SW 1271 (cell line): ENCODE measurements around the gene CT45A8.
"Not testable (repeated sequence)": the region's sequence is repeated elsewhere in the genome, so short reads cannot be mapped to it uniquely, and the experiment has no call there.

Experiments used
- DNase-seq, 2 experiments: peaks; one replicate each; lab custom pipeline; 2025; lab: John Stamatoyannopoulos, UW

Gene CT45A8

GRCh38 chrX:135854438-135854837 lies at the start of gene CT45A8:
Gene CT45A8 (minus strand): TSS chrX:135854538. CDS start chrX:135850783, 3,755 bp downstream.
- not testable (repeated sequence) for DNase-seq

GRCh38 chrX:135893294-135893817 lies 39.0 kb upstream of the CT45A8 start, which contains the start of the genes CT45A10 and SAGE1:
Gene CT45A10 (minus strand): TSS chrX:135893444. CDS start chrX:135885344, 8,100 bp downstream.
Gene SAGE1 (plus strand): TSS chrX:135893716. CDS start chrX:135896243, 2,527 bp downstream.
- no peak for DNase-seq

GRCh38 chrX:135892781-135893180 lies 38.4 kb upstream of the CT45A8 start:
- DNase-seq = no peak

GRCh38 chrX:135890087-135890585 lies 35.8 kb upstream of the CT45A8 start:
- no peak for DNase-seq

- DNase-seq = peak in 1 of 2 experiments; percentile 1
These were observed 34.6 kb upstream of the CT45A8 start for GRCh38 chrX:135888976-135889375.

- DNase-seq = not testable (repeated sequence)
These were observed 33.9 kb upstream of the CT45A8 start for GRCh38 chrX:135888230-135888629.

- not testable (repeated sequence) for DNase-seq
These were observed 28.4 kb upstream of the CT45A8 start for GRCh38 chrX:135882741-135883140.

GRCh38 chrX:135871712-135872111 lies 17.4 kb upstream of the CT45A8 start, which contains the start of gene CT45A9:
Gene CT45A9 (minus strand): TSS chrX:135871812. CDS start chrX:135868061, 3,751 bp downstream.
- DNase-seq = not testable (repeated sequence)

GRCh38 chrX:135837180-135837579 lies 17.2 kb downstream of the CT45A8 start, which contains the start of gene CT45A7:
Gene CT45A7 (minus strand): TSS chrX:135837280. CDS start chrX:135833533, 3,747 bp downstream.
- not testable (repeated sequence) for DNase-seq

GRCh38 chrX:135819912-135820311 lies 34.4 kb downstream of the CT45A8 start, which contains the start of gene CT45A2:
Gene CT45A2 (minus strand): TSS chrX:135820012. CDS start chrX:135816265, 3,747 bp downstream.
- not testable (repeated sequence) for DNase-seq

GRCh38 chrX:135802687-135803086 lies 51.7 kb downstream of the CT45A8 start, which contains the start of gene CT45A6:
Gene CT45A6 (minus strand): TSS chrX:135802787. CDS start chrX:135798993, 3,794 bp downstream.
- not testable (repeated sequence) for DNase-seq
